Fibroblast of villous mesenchyme (primary cell): ENCODE results near the gene SYNJ2. TPM values are rescaled to one million over a fixed set of nuclear protein-coding genes. Genes with fewer than 3 reads are reported as not detected.

Experiments used
- DNase-seq: peaks from one replicate; pipeline ENCODE4 v3.0.0-alpha.2; 2010; ENCODE audit warnings: low read depth
- H3K4me3 ChIP-seq: 2 replicates; pipeline ENCODE4 v1.5.1; 2011; ENCODE audit warnings: low read depth, mild to moderate bottlenecking, low read length
- CTCF ChIP-seq: IDR thresholded peaks from 2 replicates; pipeline ENCODE4 v1.5.1; 2012; ENCODE audit warnings: low read depth, mild to moderate bottlenecking, low read length; ENCODE audit not compliant: insufficient read depth
- total RNA-seq: library from RNA; depleted of rRNA; stranded (reverse); fragments of >200 nt; gene quantifications from 2 replicates; pipeline ENCODE4 v1.2.3, GENCODE V29; 2012

Gene SYNJ2
- total RNA-seq, 1 donor: 53.1 TPM

- TF ChIP-seq CTCF: no peak
- no peak for DNase-seq
- H3K4me3 ChIP-seq: no peak overlapping the region
Observed at GRCh38 chr6:158064725-158065251, 83.1 kb downstream of the SYNJ2 start.

- no peak for TF ChIP-seq CTCF
- H3K4me3 ChIP-seq: no peak overlapping the region
- DNase-seq: no peak
Observed at GRCh38 chr6:158066136-158066781, 84.6 kb downstream of the SYNJ2 start.

- no peak overlapping the region for H3K4me3 ChIP-seq
- no peak for TF ChIP-seq CTCF
- DNase-seq: no peak
Observed at GRCh38 chr6:158067436-158068015, 85.9 kb downstream of the SYNJ2 start.

- DNase-seq: no peak
- TF ChIP-seq CTCF: no peak
- no peak overlapping the region for H3K4me3 ChIP-seq
Observed at GRCh38 chr6:158068156-158068892, 86.7 kb downstream of the SYNJ2 start.

- H3K4me3 ChIP-seq: no peak overlapping the region
- DNase-seq: no peak
- no peak for TF ChIP-seq CTCF
Observed at GRCh38 chr6:158068893-158069799, 87.5 kb downstream of the SYNJ2 start.

GRCh38 chr6:158069800-158070195 lies 88.1 kb downstream of the SYNJ2 start:
- TF ChIP-seq CTCF: no peak
- H3K4me3 ChIP-seq: no peak overlapping the region
- DNase-seq: no peak
